Right cardiac atrium (tissue), 5 donors: ENCODE data around the gene OOSP1. TPM values are rescaled to one million over a fixed set of nuclear protein-coding genes. Genes with fewer than 3 reads are reported as not detected.

Experiments
- ATAC-seq, 2 donors: fragments of 200-7000 bp; cut with Tn5 transposase; one replicate each; pipeline versions ENCODE4 v1.8.0 to v1.9.1; 2020; ENCODE audit warnings: moderate library complexity in 2 of 2, mild to moderate bottlenecking in 1 of 2
- DNase-seq, 3 donors: peaks; one replicate each; pipeline ENCODE4 v3.0.0-alpha.2; 2020
- H3K27ac ChIP-seq: one replicate; pipeline ENCODE4 v1.5.1; 2013; ENCODE audit warnings: mild to moderate bottlenecking, low read length, control low read depth, moderate library complexity
- H3K27me3 ChIP-seq: one replicate; pipeline ENCODE4 v1.6.1; 2013; ENCODE audit not compliant: control insufficient read depth, insufficient read depth
- H3K4me1 ChIP-seq: one replicate; pipeline ENCODE4 v1.6.1; 2013; ENCODE audit warnings: low read length; ENCODE audit not compliant: control insufficient read depth, insufficient read depth
- H3K4me3 ChIP-seq: one replicate; pipeline ENCODE4 v1.5.1; 2013; ENCODE audit warnings: low read length, control low read depth
- H3K9me3 ChIP-seq: one replicate; pipeline ENCODE4 v1.6.1; 2013; ENCODE audit warnings: low read length; ENCODE audit not compliant: control insufficient read depth
- WGBS: extraction: QIAGEN DNeasy Blood & Tissue Kit; methylation state at CpG from one replicate; pipeline ENCODE4 v1.1.7; 2013; 5-methylcytosine and 5-hydroxymethylcytosine counted together
- intact Hi-C, 4 donors: fragments of 100-400 bp; cut with DNase I; formaldehyde crosslinking; loops; one replicate each; pipeline versions ENCODE4 v1.11.0 to v1.14.0; 2022 to 2023
- polyA plus RNA-seq: library from polyadenylated mRNA; stranded (reverse); fragments of 200-250 nt; gene quantifications from one replicate; pipeline ENCODE4 v1.2.3, GENCODE V29; 2013
- total RNA-seq, 4 donors: library from RNA; stranded (reverse); fragmentation: NEBNext Ultra II Directional; extraction: Animal tissue kit (Norgen Biotek cat#: 25700); gene quantifications; one replicate each; pipeline ENCODE4 v1.2.1, GENCODE V29; 2021
- donor health status: healthy with polysubstance abuse.
- donor health status: DM: no; HTN: yes; CAD: no.
- donor health status: DM: no; HTN: no; CAD: no.
- donor health status: DM: no; HTN: yes; CAD: no; lungs with severe emphysema.
- donor health status: DM: yes; HTN: yes; CAD: no.

Gene OOSP1
- total and polyA plus RNA-seq, 5 donors: 0.16 TPM; not detected in 4

DNA sequence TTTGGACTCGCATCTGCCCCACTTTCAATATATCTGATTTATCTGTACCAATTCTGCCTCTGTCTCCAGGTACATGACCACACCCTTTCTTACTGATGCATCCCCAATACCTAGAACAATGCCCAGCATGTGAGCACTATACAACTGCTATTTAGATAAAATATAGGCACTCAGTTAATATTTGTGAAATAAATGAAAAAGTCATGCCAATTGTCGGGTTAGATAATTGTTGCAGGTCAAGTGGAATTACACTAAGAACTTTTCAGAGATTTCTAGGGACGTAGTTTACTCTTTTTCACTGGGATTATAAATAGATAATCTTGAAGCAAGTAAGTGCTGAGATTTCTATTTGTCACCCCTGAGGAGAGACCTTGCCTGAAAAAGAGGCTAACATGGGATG, 46.1 kb downstream of the OOSP1 start:
- H3K27me3 ChIP-seq: no peaks in the 10 kb centered on the region
- H3K4me3 ChIP-seq: no peak overlapping the region
- ATAC-seq: no peak
- intact Hi-C loops: no loop called here
- no peaks in the 10 kb centered on the region for H3K4me1 ChIP-seq
- WGBS: 86% methylated on average over 3 of the region's 3 CpGs
- no peak for DNase-seq
- no peaks in the 10 kb centered on the region for H3K9me3 ChIP-seq
- H3K27ac ChIP-seq: no peak overlapping the region

DNA sequence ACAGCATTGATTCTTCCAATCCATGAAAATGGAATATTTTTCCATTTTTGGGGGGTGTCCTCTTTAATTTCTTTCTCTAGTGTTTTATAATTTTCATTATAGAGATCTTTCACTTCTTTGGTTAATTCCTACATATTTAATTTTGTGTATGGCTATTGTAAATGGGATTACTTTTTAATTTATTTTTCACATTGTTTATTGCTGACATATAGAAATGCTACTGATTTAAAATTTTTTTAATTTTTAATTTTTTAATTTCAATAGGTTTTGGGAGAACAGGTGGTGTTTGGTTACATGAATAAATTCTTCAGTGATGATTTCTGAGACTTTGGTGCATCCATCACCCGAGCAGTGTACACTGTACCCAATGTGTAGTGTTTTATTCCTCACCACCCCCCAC, 52.2 kb downstream of the OOSP1 start:
- intact Hi-C loops: no loop called here
- 68% methylated on average over 1 of the region's 1 CpG for WGBS
- DNase-seq: no peak
- no peaks in the 10 kb centered on the region for H3K9me3 ChIP-seq
- no peak overlapping the region for H3K4me3 ChIP-seq
- ATAC-seq: no peak
- H3K27ac ChIP-seq: no peak overlapping the region
- H3K27me3 ChIP-seq: no peaks in the 10 kb centered on the region
- no peaks in the 10 kb centered on the region for H3K4me1 ChIP-seq

DNA sequence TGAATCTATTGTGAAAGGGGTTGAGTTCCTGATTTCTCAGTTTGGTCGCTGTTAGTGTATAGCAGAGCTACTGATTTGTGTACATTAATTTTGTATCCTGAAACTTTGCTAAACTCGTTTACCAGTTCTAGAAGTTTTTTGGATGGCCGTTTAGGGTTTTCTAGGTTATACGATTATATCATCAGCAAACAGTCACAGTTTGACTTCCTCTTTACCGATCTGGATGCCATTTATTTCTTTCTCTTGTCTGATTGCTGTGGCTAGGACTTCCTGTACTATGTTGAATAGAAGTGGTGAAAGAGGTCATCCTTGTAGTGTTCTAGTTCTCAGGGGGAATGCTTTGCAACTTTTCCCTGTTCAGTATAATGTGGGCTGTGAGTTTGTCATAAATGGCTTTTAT, 54.2 kb downstream of the OOSP1 start:
- intact Hi-C loops: no loop called here
- H3K4me3 ChIP-seq: no peak overlapping the region
- WGBS: 62% methylated on average over 5 of the region's 5 CpGs
- H3K9me3 ChIP-seq: no peaks in the 10 kb centered on the region
- no peak overlapping the region for H3K27ac ChIP-seq
- H3K27me3 ChIP-seq: no peaks in the 10 kb centered on the region
- ATAC-seq (no peak), DNase-seq (no peak)
- no peaks in the 10 kb centered on the region for H3K4me1 ChIP-seq

DNA sequence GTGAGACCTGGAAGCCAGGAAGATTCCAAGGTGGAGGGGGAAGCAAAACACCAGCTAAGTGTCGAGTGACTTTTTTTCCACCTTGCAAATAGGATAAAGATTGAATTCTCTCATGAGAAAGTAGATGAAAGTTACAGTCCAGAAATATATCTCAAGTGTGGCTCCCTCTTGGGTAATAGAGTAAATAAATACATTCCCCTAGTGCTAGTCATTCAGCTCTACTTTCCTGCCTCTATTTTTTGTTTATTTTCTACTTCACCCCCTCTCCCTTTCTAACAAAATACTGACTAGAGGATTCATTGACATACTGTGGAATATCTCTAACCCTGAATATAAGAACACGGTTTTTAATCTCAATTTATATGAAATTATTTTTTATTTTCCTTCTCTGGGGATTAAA, 59.6 kb downstream of the OOSP1 start:
- 73% methylated on average over 2 of the region's 2 CpGs for WGBS
- Histone ChIP-seq H3K9me3 (no peaks in the 10 kb centered on the region), H3K27ac (no peak overlapping the region)

DNA sequence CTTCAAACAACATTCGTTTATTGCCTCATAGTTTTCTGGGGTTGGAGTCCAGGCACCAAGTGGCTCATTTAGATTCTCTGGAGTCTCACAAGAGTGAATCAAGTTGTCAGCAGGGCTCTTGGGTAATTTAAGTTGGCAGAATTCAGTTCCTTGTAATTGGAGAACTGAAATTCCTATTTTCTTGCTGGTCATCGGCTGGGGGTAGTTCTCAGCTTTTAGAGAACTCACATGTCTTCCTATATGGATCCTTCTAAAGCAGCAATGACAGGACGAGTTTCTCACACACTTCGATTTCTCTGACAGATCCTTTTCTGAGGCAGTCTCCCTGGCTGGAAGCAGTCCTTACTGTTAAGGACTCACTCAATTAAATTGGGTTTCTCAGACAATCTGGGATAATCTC, 61.5 kb downstream of the OOSP1 start:
- Histone ChIP-seq H3K9me3 (no peaks in the 10 kb centered on the region), H3K4me1 (no peaks in the 10 kb centered on the region), H3K4me3 (no peak overlapping the region), H3K27ac (no peak overlapping the region), H3K27me3 (no peaks in the 10 kb centered on the region)
- intact Hi-C loops: no loop called here
- ATAC-seq: no peak
- 56% methylated on average over 4 of the region's 4 CpGs for WGBS
- no peak for DNase-seq

More for the DNA sequence above, 59.6 kb downstream of the OOSP1 start:
- no peak overlapping the region for H3K4me3 ChIP-seq
- intact Hi-C loops: no loop called here
- DNase-seq (no peak), ATAC-seq (no peak)
- no peaks in the 10 kb centered on the region for H3K4me1 ChIP-seq
- no peaks in the 10 kb centered on the region for H3K27me3 ChIP-seq

DNA sequence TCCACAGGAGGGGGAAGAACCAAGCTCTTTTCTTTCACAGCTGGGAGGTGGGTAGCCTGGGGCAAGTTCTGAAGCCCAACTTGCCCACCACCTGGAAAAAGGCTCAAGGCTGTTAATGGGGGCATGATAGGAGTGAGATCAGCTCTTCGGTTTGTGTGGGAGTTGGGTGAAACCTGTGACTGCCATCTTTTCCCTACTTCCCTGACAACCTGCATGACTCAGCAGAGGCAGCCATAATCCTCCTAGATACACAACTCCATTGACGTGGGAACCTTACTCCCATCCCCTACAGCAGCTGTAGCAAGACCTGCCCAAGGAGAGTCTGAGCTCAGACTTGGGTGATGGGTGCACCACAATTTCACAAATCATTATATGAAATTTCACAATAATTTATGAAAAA, 65.5 kb downstream of the OOSP1 start:
- Histone ChIP-seq H3K27me3 (no peaks in the 10 kb centered on the region), H3K9me3 (no peaks in the 10 kb centered on the region), H3K4me3 (no peak overlapping the region), H3K4me1 (no peaks in the 10 kb centered on the region), H3K27ac (no peak overlapping the region)
- WGBS: 86% methylated on average over 2 of the region's 2 CpGs
- ATAC-seq (no peak), DNase-seq (no peak)
- intact Hi-C loops: no loop called here

DNA sequence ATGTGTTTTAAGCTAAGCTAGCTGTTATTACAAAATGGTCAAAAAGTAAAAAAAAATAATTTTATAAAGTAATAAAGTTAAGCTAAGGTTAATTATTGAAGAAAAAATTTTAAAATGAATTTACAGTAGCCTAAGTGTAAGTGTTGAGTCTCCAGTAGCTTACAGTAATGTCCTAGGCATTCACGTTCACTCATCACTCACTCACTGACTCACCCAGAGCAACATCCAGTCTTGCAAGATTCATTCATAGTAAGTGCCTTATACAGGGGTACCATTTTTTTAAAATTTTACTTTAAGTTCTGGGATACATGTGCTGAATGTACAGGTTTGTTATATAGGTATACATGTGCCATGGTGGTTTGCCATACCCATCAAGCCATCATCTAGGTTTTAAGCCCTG, 67.1 kb downstream of the OOSP1 start:
- H3K27ac ChIP-seq: no peak overlapping the region
- H3K9me3 ChIP-seq: no peaks in the 10 kb centered on the region
- DNase-seq: no peak
- intact Hi-C loops: no loop called here
- H3K4me3 ChIP-seq: no peak overlapping the region
- 91% methylated on average over 1 of the region's 1 CpG for WGBS
- no peaks in the 10 kb centered on the region for H3K4me1 ChIP-seq
- ATAC-seq: no peak
- H3K27me3 ChIP-seq: no peaks in the 10 kb centered on the region

Other genes starting within 250 kb of the OOSP1 start
- gene OR10V1, start 224.6 kb upstream of the OOSP1 start, total RNA-seq: not detected
- not detected for gene OR10V1, start 224.6 kb upstream of the OOSP1 start, polyA plus RNA-seq
- 10 to 100 TPM in 3 of 4 donors, 1 to 10 TPM in 1; 7.4 to 12.0 (median 10.7) TPM for gene STX3, start 183.1 kb upstream of the OOSP1 start, total RNA-seq
- gene STX3, start 183.1 kb upstream of the OOSP1 start, polyA plus RNA-seq: 7.1 TPM
- gene MRPL16, start 127.7 kb upstream of the OOSP1 start, total RNA-seq: 10 to 100 TPM; 53.7 to 82.6 (median 70.1) TPM
- 150 TPM for gene MRPL16, start 127.7 kb upstream of the OOSP1 start, polyA plus RNA-seq
- gene CBLIF, start 92.9 kb upstream of the OOSP1 start, total RNA-seq: not detected
- gene CBLIF, start 92.9 kb upstream of the OOSP1 start, polyA plus RNA-seq: not detected
- not detected for gene TCN1, start 71.9 kb upstream of the OOSP1 start, total RNA-seq
- gene TCN1, start 71.9 kb upstream of the OOSP1 start, polyA plus RNA-seq: not detected
- not detected for gene OOSP3, start 59.6 kb upstream of the OOSP1 start, total RNA-seq
- not detected for gene OOSP3, start 59.6 kb upstream of the OOSP1 start, polyA plus RNA-seq
- not detected for gene OOSP4A, start 25.6 kb downstream of the OOSP1 start, total RNA-seq
- not detected for gene OOSP4A, start 25.6 kb downstream of the OOSP1 start, polyA plus RNA-seq
- gene OOSP4B, start 78.7 kb downstream of the OOSP1 start, total RNA-seq: not detected
- not detected for gene OOSP4B, start 78.7 kb downstream of the OOSP1 start, polyA plus RNA-seq
- not detected for gene OOSP2, start 102.0 kb downstream of the OOSP1 start, total RNA-seq
- gene OOSP2, start 102.0 kb downstream of the OOSP1 start, polyA plus RNA-seq: not detected
- not detected for gene MS4A3, start 118.2 kb downstream of the OOSP1 start, total RNA-seq
- not detected for gene MS4A3, start 118.2 kb downstream of the OOSP1 start, polyA plus RNA-seq
- under 1 TPM; 0.37 to 0.97 (median 0.65) TPM for gene MS4A2, start 150.2 kb downstream of the OOSP1 start, total RNA-seq
- 0.09 TPM for gene MS4A2, start 150.2 kb downstream of the OOSP1 start, polyA plus RNA-seq
- gene MS4A6A, start 244.7 kb downstream of the OOSP1 start, total RNA-seq: 10 to 100 TPM; 63.0 to 99.0 (median 82.8) TPM
- 16.5 TPM for gene MS4A6A, start 244.7 kb downstream of the OOSP1 start, polyA plus RNA-seq